ENCODE data around the gene SPRYD4. TPM values are rescaled to one million over a fixed set of nuclear protein-coding genes. Genes with fewer than 3 reads are reported as not detected.

SPRYD4 gene
- total and polyA plus RNA-seq, 11 donors = 2.1 to 4.7 (median 2.9) TPM

DNA sequence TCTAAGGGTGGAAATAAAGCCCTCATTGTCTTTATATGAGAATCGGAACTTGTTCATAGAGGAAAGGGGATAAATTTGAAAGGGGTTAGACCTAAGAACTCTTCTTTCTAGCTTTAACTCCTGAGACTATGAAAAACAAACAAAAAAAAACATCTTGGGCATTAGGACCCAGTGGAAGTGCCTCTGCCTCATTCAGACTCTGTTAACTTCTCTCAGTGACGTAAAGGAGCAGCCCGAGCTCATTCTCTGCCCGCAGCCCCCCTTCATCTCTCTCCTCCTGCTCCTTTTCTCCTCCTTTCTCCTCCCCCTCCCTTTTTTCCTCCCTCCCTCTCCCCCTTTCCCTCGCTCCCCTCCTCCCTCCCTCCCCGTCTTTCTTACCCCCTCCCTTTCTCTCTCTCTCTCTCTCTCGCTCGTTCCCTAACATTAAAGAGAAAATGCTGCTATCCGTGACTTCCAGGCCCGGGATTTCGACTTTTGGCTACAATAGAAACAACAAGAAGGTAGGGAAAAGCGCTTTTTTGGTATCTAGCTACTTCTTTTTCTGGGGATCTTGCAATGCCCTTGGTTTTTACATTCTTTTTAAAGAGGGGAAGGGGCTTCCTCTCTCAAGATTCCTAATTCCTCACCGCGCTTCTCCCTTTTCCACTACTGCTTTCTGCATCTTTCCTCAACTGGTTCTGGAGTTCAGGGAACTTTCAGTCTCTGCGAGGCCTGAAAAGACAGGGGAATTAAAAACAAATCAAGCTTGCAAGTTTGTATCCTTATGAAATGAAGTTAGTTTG, 53.4 kb downstream of the SPRYD4 start, which contains the start of gene RBMS2:
RBMS2 (plus strand) TSS at position 231 of the 782 bp plus-strand sequence; CDS start at position 435, 204 bp downstream.
- TF ChIP-seq, protein P1, sequence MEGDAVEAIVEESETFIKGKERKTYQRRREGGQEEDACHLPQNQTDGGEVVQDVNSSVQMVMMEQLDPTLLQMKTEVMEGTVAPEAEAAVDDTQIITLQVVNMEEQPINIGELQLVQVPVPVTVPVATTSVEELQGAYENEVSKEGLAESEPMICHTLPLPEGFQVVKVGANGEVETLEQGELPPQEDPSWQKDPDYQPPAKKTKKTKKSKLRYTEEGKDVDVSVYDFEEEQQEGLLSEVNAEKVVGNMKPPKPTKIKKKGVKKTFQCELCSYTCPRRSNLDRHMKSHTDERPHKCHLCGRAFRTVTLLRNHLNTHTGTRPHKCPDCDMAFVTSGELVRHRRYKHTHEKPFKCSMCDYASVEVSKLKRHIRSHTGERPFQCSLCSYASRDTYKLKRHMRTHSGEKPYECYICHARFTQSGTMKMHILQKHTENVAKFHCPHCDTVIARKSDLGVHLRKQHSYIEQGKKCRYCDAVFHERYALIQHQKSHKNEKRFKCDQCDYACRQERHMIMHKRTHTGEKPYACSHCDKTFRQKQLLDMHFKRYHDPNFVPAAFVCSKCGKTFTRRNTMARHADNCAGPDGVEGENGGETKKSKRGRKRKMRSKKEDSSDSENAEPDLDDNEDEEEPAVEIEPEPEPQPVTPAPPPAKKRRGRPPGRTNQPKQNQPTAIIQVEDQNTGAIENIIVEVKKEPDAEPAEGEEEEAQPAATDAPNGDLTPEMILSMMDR (IDR thresholded peaks at IDR 0.05) = no peak
- TF ChIP-seq POLR2A (IDR thresholded peaks at IDR 0.05) = peak in 1 of 2 donors; percentile 33
- H3K4me1 ChIP-seq = peaks cover 0 to 73% (median 41%) of the 10 kb centered on the region in 12 donors

DNA sequence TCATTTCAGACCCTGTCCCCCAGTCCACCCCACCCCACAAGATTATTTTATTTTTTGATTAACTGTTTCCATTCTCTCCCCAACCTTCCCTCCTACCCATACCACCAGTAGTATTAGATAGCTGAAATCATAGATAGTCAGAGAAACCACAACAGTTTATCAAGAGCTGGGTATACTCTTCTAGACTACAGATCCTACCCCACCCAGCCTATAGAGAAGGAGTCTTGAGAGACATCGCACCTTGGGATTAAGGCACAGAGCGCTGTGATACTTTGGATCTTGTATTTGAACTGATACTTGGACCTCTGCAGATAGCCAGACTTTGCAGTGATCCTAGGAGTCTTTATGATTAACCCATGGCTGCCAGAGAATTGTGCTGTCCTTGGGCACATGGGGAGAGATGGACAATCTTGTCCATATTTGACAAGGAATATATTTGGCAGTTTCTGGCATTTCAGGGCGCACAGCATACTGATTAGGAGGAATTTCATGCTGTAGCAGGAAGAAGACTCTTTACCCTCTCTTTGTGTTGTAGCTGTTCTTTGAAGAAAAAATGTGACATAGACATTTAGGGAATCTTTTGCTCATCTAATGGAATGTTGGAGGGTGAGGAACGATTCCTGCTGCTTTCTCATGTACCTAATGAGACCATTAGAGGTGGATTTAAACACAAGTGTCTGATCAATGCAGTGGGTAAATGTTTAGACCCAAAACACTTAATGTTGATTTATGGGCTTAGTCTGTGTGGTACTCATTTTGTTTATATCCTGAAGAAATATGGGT, 54.2 kb downstream of the SPRYD4 start:
- H3K4me3 ChIP-seq = peak overlapping the region; percentile 31 to 83 (median 67)
- peak overlapping the region; percentile 85 to 97 (median 92) for H3K27ac ChIP-seq
- ATAC-seq (peak in 1 of 4 donors; percentile 1), DNase-seq (no peak)
- H3K4me1 ChIP-seq = peaks cover 0 to 80% (median 49%) of the 10 kb centered on the region in 12 donors
- TF ChIP-seq, protein P1 (IDR thresholded peaks at IDR 0.05) = no peak
- no peak for TF ChIP-seq POLR2A (IDR thresholded peaks at IDR 0.05)
- intact Hi-C loops (cut with DNase I) = loop anchor here in 6 of 10 donors (2.0 to 5.0 kb wide), 4 partner anchors 42 to 115 kb away; partner anchors contain the start of gene BAZ2A (in 2 of the 6)
- peaks cover 0 to 6% (median 0%) of the 10 kb centered on the region in 9 donors for H3K36me3 ChIP-seq
- H3K27me3 ChIP-seq = no peaks in the 10 kb centered on the region
- no peaks in the 10 kb centered on the region for H3K9me3 ChIP-seq
- WGBS, 4 donors = 10 to 19% (median 14%) methylated on average over 4 of the region's 4 CpGs

More for the DNA sequence above, 53.4 kb downstream of the SPRYD4 start, which contains the start of gene RBMS2:
- ATAC-seq (peak; percentile 93 to 98 (median 95)), DNase-seq (peak; percentile 71 to 88 (median 87))
- Histone ChIP-seq H3K36me3 (peaks cover 0 to 6% (median 0%) of the 10 kb centered on the region in 9 donors), H3K4me3 (peak within 1 kb of the TSS; percentile 31 to 83 (median 67)), H3K27me3 (no peaks in the 10 kb centered on the region), H3K27ac (peak within 1 kb of the TSS; percentile 85 to 97 (median 92)), H3K9me3 (no peaks in the 10 kb centered on the region)
- intact Hi-C loops (cut with DNase I) = loop anchor here in 8 of 10 donors (1.0 to 5.0 kb wide), 8 partner anchors 43 to 116 kb away; partner anchors contain the start of gene BAZ2A (in 2 of the 8)
- WGBS, 4 donors = 1 to 2% (median 1%) methylated on average over 15 of the region's 15 CpGs

DNA sequence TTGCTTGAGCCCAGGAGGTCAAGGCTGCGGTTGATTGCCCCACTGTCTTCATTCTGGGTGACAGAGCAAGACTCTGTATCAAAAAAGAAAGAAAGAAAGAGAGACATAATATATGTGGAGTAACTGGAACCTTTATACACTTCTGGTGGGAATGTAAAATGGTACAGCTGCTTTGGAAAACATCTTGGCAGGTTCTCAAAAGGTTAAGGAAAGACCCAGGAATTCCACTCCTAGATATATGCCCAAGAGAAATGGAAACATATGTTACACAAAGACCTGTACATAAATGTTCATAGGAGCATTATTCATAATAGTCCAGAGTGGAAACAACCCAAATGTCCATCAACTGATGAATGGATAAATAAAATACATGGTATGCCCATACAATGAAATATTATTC, 60.5 kb downstream of the SPRYD4 start:
- Histone ChIP-seq H3K27ac (no peak overlapping the region), H3K4me3 (no peak overlapping the region), H3K36me3 (peaks cover 0 to 9% (median 0%) of the 10 kb centered on the region in 9 donors), H3K9me3 (no peaks in the 10 kb centered on the region), H3K4me1 (peaks cover 0 to 66% (median 40%) of the 10 kb centered on the region in 12 donors), H3K27me3 (no peaks in the 10 kb centered on the region)
- ATAC-seq = no peak
- intact Hi-C loops (cut with DNase I) = loop anchor here in 1 of 10 donors (5.0 kb wide), 1 partner anchor 38 kb away; no protein-coding TSS in a partner anchor
- TF ChIP-seq POLR2A (IDR thresholded peaks at IDR 0.05) = no peak
- TF ChIP-seq, protein P1 (IDR thresholded peaks at IDR 0.05) = no peak
- no peak for DNase-seq
- 65 to 93% (median 84%) methylated on average over 1 of the region's 1 CpG for WGBS, 4 donors

Other genes with a start within 250 kb of the SPRYD4 start
- 10 to 100 TPM; 41.7 to 84.0 (median 53.3) TPM for gene RNF41, start 246.7 kb upstream of the SPRYD4 start, total RNA-seq
- gene RNF41, start 246.7 kb upstream of the SPRYD4 start, polyA plus RNA-seq = 10 to 100 TPM; 10.6 to 62.4 TPM
- gene NABP2, start 244.2 kb upstream of the SPRYD4 start, total RNA-seq = 10 to 100 TPM; 18.0 to 27.4 (median 20.7) TPM
- 10 to 100 TPM; 14.8 to 30.1 TPM for gene NABP2, start 244.2 kb upstream of the SPRYD4 start, polyA plus RNA-seq
- gene SLC39A5, start 238.5 kb upstream of the SPRYD4 start, total RNA-seq = not detected
- gene SLC39A5, start 238.5 kb upstream of the SPRYD4 start, polyA plus RNA-seq = under 1 TPM in 1 of 2 donors, not detected in 1; 0.12 TPM
- gene ANKRD52, start 210.2 kb upstream of the SPRYD4 start, total RNA-seq = 10 to 100 TPM; 19.3 to 40.6 (median 28.0) TPM
- gene ANKRD52, start 210.2 kb upstream of the SPRYD4 start, polyA plus RNA-seq = 10 to 100 TPM; 12.2 to 36.7 TPM
- gene COQ10A, start 201.6 kb upstream of the SPRYD4 start, total RNA-seq = 100 to 1,000 TPM in 7 of 9 donors, 10 to 100 TPM in 2; 45.7 to 250 (median 129) TPM
- 100 to 1,000 TPM in 1 of 2 donors, 10 to 100 TPM in 1; 89.2 to 249 TPM for gene COQ10A, start 201.6 kb upstream of the SPRYD4 start, polyA plus RNA-seq
- gene CS, start 168.2 kb upstream of the SPRYD4 start, total RNA-seq = 100 to 1,000 TPM; 489 to 866 (median 662) TPM
- 100 to 1,000 TPM; 165 to 291 TPM for gene CS, start 168.2 kb upstream of the SPRYD4 start, polyA plus RNA-seq
- 10 to 100 TPM; 26.8 to 61.0 (median 35.6) TPM for gene CNPY2, start 152.6 kb upstream of the SPRYD4 start, total RNA-seq
- 10 to 100 TPM; 64.2 to 67.3 TPM for gene CNPY2, start 152.6 kb upstream of the SPRYD4 start, polyA plus RNA-seq
- gene PAN2, start 134.6 kb upstream of the SPRYD4 start, total RNA-seq = 10 to 100 TPM; 12.3 to 43.8 (median 38.2) TPM
- 10 to 100 TPM; 15.1 to 44.7 TPM for gene PAN2, start 134.6 kb upstream of the SPRYD4 start, polyA plus RNA-seq
- gene IL23A, start 129.7 kb upstream of the SPRYD4 start, total RNA-seq = under 1 TPM in 1 of 9 donors, not detected in 8; 0.69 TPM
- under 1 TPM in 1 of 2 donors, not detected in 1; 0.29 TPM for gene IL23A, start 129.7 kb upstream of the SPRYD4 start, polyA plus RNA-seq
- gene STAT2, start 108.5 kb upstream of the SPRYD4 start, total RNA-seq = 100 to 1,000 TPM in 1 of 9 donors, 10 to 100 TPM in 8; 31.4 to 150 (median 37.1) TPM
- 10 to 100 TPM; 23.1 to 26.2 TPM for gene STAT2, start 108.5 kb upstream of the SPRYD4 start, polyA plus RNA-seq
- not detected for gene APOF, start 105.7 kb upstream of the SPRYD4 start, total RNA-seq
- not detected for gene APOF, start 105.7 kb upstream of the SPRYD4 start, polyA plus RNA-seq
- gene TIMELESS, start 19.2 kb upstream of the SPRYD4 start, total RNA-seq = 1 to 10 TPM; 1.1 to 7.3 (median 2.4) TPM
- 1 to 10 TPM; 1.5 to 4.1 TPM for gene TIMELESS, start 19.2 kb upstream of the SPRYD4 start, polyA plus RNA-seq
- under 1 TPM in 2 of 9 donors, not detected in 7; 0.28 to 0.32 TPM for gene MIP, start 13.9 kb upstream of the SPRYD4 start, total RNA-seq
- gene MIP, start 13.9 kb upstream of the SPRYD4 start, polyA plus RNA-seq = not detected
- gene GLS2, start 19.6 kb downstream of the SPRYD4 start, total RNA-seq = 1 to 10 TPM in 4 of 9 donors, under 1 TPM in 5; 0.28 to 1.5 (median 0.82) TPM
- under 1 TPM; 0.33 to 0.50 TPM for gene GLS2, start 19.6 kb downstream of the SPRYD4 start, polyA plus RNA-seq
- 10 to 100 TPM; 15.8 to 37.3 (median 30.1) TPM for gene RBMS2, start 53.2 kb downstream of the SPRYD4 start, total RNA-seq
- gene RBMS2, start 53.2 kb downstream of the SPRYD4 start, polyA plus RNA-seq = 10 to 100 TPM in 1 of 2 donors, 1 to 10 TPM in 1; 8.8 to 13.3 TPM
- 10 to 100 TPM; 28.0 to 71.5 (median 44.5) TPM for gene BAZ2A, start 161.7 kb downstream of the SPRYD4 start, total RNA-seq
- gene BAZ2A, start 161.7 kb downstream of the SPRYD4 start, polyA plus RNA-seq = 10 to 100 TPM; 25.2 to 34.1 TPM
- 1,000 to 10,000 TPM; 1,755 to 3,502 (median 2,732) TPM for gene ATP5F1B, start 177.4 kb downstream of the SPRYD4 start, total RNA-seq
- gene ATP5F1B, start 177.4 kb downstream of the SPRYD4 start, polyA plus RNA-seq = 1,000 to 10,000 TPM; 1,436 to 2,223 TPM
- gene PTGES3, start 219.7 kb downstream of the SPRYD4 start, total RNA-seq = 100 to 1,000 TPM in 6 of 9 donors, 10 to 100 TPM in 3; 48.0 to 120 (median 103) TPM
- gene PTGES3, start 219.7 kb downstream of the SPRYD4 start, polyA plus RNA-seq = 100 to 1,000 TPM in 1 of 2 donors, 10 to 100 TPM in 1; 54.6 to 125 TPM

All from heart left ventricle (tissue), 16 donors.